GM18499 (cell line): ENCODE results near the gene HOXB1.

Experiments used
- ATAC-seq: cut with Tn5 transposase; IDR thresholded peaks from one replicate; pipeline ENCODE4 v1.9.1; 2021; ENCODE audit warnings: moderate number of reproducible peaks; ENCODE audit not compliant: insufficient read depth, unreplicated experiment

Gene HOXB1

GRCh38 chr17:48530887-48531272, at the start of gene HOXB1:
HOXB1 (minus strand) TSS chr17:48531011; CDS start chr17:48530904, 107 bp downstream.
- no peak for ATAC-seq

- ATAC-seq: no peak
These were observed 49.1 kb upstream of the HOXB1 start for GRCh38 chr17:48579760-48580554.

- ATAC-seq: no peak
These were observed 48.6 kb upstream of the HOXB1 start for GRCh38 chr17:48579471-48579759.

GRCh38 chr17:48578616-48579470, 48.0 kb upstream of the HOXB1 start:
- ATAC-seq: no peak

DNA sequence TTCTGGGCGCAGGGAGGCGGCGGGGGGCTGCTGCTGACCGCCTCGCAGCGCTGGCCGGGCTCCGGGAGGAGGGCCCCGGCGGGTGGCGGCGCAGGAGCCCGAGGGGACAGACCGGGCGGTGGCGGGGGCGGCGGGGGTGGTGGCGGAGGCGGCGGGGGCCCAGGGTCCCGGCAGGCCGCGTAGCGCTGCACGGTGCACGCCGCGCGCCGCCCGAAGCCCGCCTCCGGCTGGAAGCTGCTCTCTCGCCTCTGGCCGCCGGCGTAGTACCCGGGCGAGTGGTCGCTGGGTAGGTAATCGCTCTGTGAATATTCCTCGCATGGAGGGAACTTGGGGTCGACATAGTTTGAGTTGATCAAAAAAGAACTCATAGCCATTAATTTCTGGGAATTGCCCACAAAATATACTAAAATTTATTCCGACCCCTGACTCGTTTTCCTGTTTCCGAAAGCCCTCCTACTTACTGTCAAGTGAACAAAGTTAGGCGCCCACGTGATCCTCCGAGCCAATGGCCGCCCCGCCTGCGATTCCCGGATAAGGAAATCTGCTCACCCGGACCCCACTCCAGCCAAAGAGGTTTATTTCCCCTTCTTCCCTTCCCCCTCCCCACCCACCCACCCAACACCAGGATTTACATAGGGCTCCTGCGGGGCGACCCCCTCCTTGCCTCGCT, 47.3 kb upstream of the HOXB1 start, which contains the start of gene HOXB4:
Gene HOXB4 (minus strand): TSS at position 405 of the 670 bp plus-strand sequence. CDS start 31 bp downstream, at position 374.
- no peak for ATAC-seq

- no peak for ATAC-seq
These were observed 46.6 kb upstream of the HOXB1 start for GRCh38 chr17:48577330-48577945.

- no peak for ATAC-seq
These were observed 45.9 kb upstream of the HOXB1 start for GRCh38 chr17:48576479-48577309.

GRCh38 chr17:48575673-48576478, 45.1 kb upstream of the HOXB1 start:
- no peak for ATAC-seq

DNA sequence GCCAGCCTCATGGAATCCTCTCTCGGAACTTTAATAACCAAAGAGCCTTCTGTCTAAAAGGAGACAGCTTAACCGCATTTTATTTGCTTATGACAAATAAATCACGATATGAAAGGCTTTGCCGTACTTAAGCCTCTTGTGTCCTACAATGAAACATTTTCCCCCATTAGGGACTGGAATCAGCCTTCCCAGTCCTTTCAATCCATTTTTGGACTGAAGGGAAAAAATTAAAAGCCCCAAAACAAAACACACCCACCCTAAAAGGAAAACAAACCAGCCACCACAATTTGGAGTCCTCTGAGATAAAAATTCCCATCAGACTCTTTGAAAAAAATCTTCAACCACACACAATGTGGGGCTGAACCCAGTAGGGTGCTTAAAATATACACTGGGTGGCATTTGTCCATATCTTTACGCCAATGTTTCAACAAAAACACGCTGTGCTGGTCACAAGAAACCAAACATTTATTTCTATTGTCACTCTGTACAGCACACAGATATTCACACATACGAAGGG, 44.3 kb upstream of the HOXB1 start:
- no peak for ATAC-seq

DNA sequence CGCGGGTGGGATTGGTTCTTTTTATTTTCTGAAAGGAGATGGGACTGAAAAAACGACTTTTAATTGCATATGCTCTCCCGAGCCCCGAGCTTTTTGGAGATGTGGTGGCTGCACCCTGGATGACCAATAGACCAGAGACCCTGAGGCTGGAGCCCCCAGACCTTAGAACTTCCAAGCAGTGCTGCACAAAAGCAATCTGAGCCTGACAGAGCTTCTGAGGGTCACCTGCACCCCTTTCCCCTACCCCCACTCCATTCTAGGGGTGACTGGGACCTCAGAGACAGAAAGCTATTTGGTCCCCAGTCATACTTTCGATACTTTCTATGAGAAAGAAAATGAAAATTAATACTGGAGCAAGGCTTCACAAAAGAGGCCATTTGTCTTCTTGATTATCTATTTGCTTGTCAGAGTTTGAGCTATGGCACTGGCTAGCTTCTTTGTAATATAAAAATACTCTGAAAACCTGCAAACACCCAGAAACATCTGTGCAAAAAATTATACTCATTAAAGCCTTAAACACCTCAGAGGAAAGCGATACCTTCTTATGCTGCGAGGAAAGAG, 43.8 kb upstream of the HOXB1 start:
- no peak for ATAC-seq

DNA sequence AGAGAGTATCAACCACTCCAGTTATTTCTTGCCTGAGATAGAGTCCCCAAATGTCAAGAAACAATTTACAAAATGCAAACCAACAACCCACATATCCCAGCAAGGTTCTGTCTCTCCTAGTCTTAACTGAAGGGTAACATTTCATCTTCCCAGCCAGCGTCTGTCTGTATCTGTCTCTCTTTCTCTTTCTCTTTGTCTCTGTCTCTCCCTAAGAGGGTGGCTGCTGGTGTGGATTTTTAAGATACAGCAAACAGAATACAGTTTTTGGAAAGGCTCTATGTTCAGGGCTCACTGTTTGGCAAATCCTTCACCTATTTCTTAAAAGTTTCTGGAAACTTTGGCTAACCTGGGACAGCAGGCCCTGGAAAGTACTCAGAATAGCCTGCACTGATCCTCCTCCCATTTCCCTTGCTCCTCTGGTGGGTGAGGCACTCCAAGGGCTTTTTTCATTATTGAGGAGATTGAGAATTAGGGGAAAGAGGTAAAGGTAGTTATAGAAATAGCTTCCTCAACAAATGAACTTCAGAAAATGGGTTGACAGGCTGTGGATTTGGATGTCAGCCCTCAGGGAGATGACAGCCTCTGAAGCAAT, 41.1 kb upstream of the HOXB1 start:
- no peak for ATAC-seq

GRCh38 chr17:48571024-48571818, 40.4 kb upstream of the HOXB1 start:
- no peak for ATAC-seq

- no peak for ATAC-seq
These were observed 39.7 kb upstream of the HOXB1 start for GRCh38 chr17:48570325-48571023.

DNA sequence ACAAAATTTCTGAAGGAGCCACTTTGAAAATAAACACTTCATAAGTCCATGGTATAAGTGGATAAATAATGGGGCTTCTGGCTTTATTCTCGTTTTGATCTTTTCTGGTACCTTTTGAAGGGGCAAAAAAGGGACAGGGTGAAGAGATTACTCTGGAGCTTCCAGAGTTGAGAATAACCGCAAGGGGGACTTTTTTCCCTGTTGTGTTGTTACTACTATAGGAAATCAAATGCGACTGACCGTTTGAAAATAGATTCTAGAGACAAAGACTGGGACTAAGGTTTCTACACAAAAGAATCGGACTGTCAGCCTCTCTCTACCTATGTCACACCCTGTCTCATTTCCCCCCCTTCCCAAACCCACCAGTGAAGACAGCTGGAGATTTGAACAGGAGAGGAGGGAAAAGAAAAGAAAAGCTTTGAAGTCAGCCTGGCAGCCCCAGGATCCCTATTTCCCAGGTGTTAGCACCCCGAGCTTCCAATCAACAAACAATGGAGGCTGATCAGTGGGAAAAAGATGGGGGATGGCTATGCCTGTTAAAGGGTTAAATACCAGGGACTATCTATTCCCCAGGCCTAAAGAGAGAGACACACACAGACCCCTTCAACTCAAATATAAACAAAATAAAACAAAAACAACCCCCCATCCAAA, 39.0 kb upstream of the HOXB1 start:
- no peak for ATAC-seq

DNA sequence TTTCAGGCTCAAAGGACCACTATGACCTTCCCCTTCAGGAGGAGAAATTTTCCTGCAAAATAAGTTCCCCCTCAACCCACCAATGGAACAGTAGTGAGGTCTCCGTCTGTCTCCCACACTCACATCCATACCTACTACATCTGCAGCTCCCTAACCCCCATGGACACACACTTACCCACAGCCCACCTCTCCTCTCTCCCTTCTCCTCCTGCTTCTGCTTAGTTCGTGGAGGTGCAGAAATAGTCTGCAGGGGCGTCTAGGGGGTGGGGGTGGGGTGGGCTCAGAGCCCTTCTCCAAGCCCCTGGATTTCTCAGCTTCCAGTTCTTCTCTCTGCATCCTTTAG, 38.4 kb upstream of the HOXB1 start:
- no peak for ATAC-seq

GRCh38 chr17:48568499-48569239, 37.9 kb upstream of the HOXB1 start:
- no peak for ATAC-seq
